HEK293 (cell line): ENCODE data around the gene GATA2.

Experiments used
- CTCF ChIP-seq: fragments of 450-650 bp; formaldehyde crosslinking; IDR thresholded peaks from 2 replicates; pipeline ENCODE4 v1.5.1; 2016; ENCODE audit warnings: missing biosample characterization, missing genetic modification characterization
- YY1 ChIP-seq: fragments of 450-650 bp; formaldehyde crosslinking; IDR thresholded peaks from 2 replicates; pipeline ENCODE4 v1.5.1; 2018; ENCODE audit warnings: missing biosample characterization, missing genetic modification characterization
- ZBTB21 ChIP-seq: fragments of 450-650 bp; formaldehyde crosslinking; IDR thresholded peaks from 2 replicates; pipeline ENCODE4 v1.5.1; 2017; ENCODE audit warnings: missing biosample characterization, missing genetic modification characterization
- ZNF2 ChIP-seq: fragments of 450-650 bp; formaldehyde crosslinking; IDR thresholded peaks from 2 replicates; pipeline ENCODE4 v1.5.1; 2016; ENCODE audit warnings: missing biosample characterization, missing genetic modification characterization
- ZNF416 ChIP-seq: fragments of 450-650 bp; formaldehyde crosslinking; IDR thresholded peaks from 2 replicates; pipeline ENCODE4 v1.5.1; 2016; ENCODE audit warnings: missing biosample characterization, missing genetic modification characterization
- ZNF423 ChIP-seq: fragments of 450-650 bp; formaldehyde crosslinking; IDR thresholded peaks from 2 replicates; pipeline ENCODE4 v1.5.1; 2016; ENCODE audit warnings: missing biosample characterization, missing genetic modification characterization
- ZNF561 ChIP-seq: fragments of 450-650 bp; IDR thresholded peaks from 2 replicates; pipeline ENCODE4 v1.5.1; 2018; ENCODE audit warnings: missing biosample characterization, missing genetic modification characterization, borderline replicate concordance
- ZNF777 ChIP-seq: fragments of 450-650 bp; formaldehyde crosslinking; IDR thresholded peaks from 2 replicates; pipeline ENCODE4 v1.5.1; 2017; ENCODE audit warnings: missing biosample characterization, missing genetic modification characterization, borderline replicate concordance
- TF ChIP-seq, protein P1 (sequence below): fragments of 450-650 bp; formaldehyde crosslinking; IDR thresholded peaks from 2 replicates; pipeline ENCODE4 v1.5.1; 2016; ENCODE audit warnings: missing biosample characterization, missing genetic modification characterization, borderline replicate concordance
- TF ChIP-seq, protein P2 (sequence below): sonication (generic); formaldehyde crosslinking; IDR thresholded peaks from 2 replicates; pipeline ENCODE4 v1.8.1; 2022; ENCODE audit warnings: mild to moderate bottlenecking, moderate library complexity, missing genetic modification reagents
- TF ChIP-seq, protein P3 (sequence below): fragments of 450-650 bp; formaldehyde crosslinking; IDR thresholded peaks from 2 replicates; pipeline ENCODE4 v1.5.1; 2016; ENCODE audit warnings: missing biosample characterization, missing genetic modification characterization

DNA sequence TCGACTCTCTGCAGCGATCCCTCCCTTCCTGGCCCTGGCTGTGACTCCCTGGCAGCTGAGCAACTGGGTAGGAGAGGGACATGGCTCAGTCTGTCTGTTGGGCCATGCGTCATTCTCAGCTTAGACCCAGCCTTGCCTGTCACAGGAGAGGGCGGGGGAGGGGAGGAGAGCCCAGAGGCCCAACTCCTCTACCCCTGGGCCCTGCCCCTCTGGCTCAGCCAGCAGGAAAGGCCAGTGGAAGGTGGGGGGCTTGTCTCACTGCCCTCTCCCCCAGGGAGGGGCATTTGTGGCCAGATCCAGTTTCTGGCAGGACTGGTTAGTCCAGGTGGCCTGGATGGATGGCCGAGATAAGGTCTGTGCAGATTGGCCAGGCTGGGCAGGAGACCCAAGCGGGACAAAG lies 57.9 kb downstream of the GATA2 start:
- TF ChIP-seq CTCF (tag by site-specific recombination): no peak
- TF ChIP-seq ZNF777 (tag by site-specific recombination): no peak
- TF ChIP-seq, protein P1, sequence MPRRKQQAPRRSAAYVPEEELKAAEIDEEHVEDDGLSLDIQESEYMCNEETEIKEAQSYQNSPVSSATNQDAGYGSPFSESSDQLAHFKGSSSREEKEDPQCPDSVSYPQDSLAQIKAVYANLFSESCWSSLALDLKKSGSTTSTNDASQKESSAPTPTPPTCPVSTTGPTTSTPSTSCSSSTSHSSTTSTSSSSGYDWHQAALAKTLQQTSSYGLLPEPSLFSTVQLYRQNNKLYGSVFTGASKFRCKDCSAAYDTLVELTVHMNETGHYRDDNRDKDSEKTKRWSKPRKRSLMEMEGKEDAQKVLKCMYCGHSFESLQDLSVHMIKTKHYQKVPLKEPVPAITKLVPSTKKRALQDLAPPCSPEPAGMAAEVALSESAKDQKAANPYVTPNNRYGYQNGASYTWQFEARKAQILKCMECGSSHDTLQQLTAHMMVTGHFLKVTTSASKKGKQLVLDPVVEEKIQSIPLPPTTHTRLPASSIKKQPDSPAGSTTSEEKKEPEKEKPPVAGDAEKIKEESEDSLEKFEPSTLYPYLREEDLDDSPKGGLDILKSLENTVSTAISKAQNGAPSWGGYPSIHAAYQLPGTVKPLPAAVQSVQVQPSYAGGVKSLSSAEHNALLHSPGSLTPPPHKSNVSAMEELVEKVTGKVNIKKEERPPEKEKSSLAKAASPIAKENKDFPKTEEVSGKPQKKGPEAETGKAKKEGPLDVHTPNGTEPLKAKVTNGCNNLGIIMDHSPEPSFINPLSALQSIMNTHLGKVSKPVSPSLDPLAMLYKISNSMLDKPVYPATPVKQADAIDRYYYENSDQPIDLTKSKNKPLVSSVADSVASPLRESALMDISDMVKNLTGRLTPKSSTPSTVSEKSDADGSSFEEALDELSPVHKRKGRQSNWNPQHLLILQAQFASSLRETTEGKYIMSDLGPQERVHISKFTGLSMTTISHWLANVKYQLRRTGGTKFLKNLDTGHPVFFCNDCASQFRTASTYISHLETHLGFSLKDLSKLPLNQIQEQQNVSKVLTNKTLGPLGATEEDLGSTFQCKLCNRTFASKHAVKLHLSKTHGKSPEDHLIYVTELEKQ (tag by site-specific recombination): no peak
- TF ChIP-seq, protein P2, sequence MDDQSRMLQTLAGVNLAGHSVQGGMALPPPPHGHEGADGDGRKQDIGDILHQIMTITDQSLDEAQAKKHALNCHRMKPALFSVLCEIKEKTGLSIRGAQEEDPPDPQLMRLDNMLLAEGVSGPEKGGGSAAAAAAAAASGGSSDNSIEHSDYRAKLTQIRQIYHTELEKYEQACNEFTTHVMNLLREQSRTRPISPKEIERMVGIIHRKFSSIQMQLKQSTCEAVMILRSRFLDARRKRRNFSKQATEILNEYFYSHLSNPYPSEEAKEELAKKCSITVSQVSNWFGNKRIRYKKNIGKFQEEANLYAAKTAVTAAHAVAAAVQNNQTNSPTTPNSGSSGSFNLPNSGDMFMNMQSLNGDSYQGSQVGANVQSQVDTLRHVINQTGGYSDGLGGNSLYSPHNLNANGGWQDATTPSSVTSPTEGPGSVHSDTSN: no peak
- TF ChIP-seq ZNF423 (tag by site-specific recombination): no peak
- no peak for TF ChIP-seq YY1
- TF ChIP-seq, protein P3, sequence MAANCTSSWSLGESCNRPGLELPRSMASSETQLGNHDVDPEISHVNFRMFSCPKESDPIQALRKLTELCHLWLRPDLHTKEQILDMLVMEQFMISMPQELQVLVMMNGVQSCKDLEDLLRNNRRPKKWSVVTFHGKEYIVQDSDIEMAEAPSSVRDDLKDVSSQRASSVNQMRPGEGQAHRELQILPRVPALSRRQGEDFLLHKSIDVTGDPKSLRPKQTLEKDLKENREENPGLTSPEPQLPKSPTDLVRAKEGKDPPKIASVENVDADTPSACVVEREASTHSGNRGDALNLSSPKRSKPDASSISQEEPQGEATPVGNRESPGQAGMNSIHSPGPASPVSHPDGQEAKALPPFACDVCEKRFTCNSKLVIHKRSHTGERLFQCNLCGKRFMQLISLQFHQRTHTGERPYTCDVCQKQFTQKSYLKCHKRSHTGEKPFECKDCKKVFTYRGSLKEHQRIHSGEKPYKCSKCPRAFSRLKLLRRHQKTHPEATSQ: no peak
- no peak for TF ChIP-seq ZNF2
- TF ChIP-seq ZNF416: no peak
- TF ChIP-seq ZBTB21 (tag by site-specific recombination): no peak
- no peak for TF ChIP-seq ZNF561 (tag by site-specific recombination)
